Muscle layer of duodenum (tissue), 2 donors: ENCODE data around the gene TSPO.
A peak's percentile ranks its signal among the peaks of the same experiment; 100 is the strongest.

Experiments
- H3K27ac ChIP-seq: one replicate; pipeline ENCODE4 v1.7.0; 2013; ENCODE audit warnings: mild to moderate bottlenecking, low read length
- H3K27me3 ChIP-seq: one replicate; pipeline ENCODE4 v1.7.0; 2013; ENCODE audit warnings: low read depth, mild to moderate bottlenecking, control low read depth, low read length
- H3K36me3 ChIP-seq, 2 donors: one replicate each; pipeline ENCODE4 v1.7.0; 2013; ENCODE audit warnings: low read length in 2 of 2, control low read depth in 1 of 2, mild to moderate bottlenecking in 1 of 2; ENCODE audit not compliant: insufficient read depth in 2 of 2, control insufficient read depth in 1 of 2
- H3K4me1 ChIP-seq, 2 donors: one replicate each; pipeline ENCODE4 v1.7.0; 2013; ENCODE audit warnings: low read length in 2 of 2, mild to moderate bottlenecking in 2 of 2, control low read depth in 1 of 2, moderate library complexity in 1 of 2; ENCODE audit not compliant: insufficient read depth in 2 of 2, control insufficient read depth in 1 of 2
- H3K4me3 ChIP-seq, 2 donors: one replicate each; pipeline ENCODE4 v1.7.0; 2013; ENCODE audit warnings: low read length in 2 of 2, low read depth in 1 of 2, mild to moderate bottlenecking in 1 of 2
- H3K9me3 ChIP-seq, 2 donors: one replicate each; pipeline ENCODE4 v1.7.0; 2013; ENCODE audit warnings: low read length in 2 of 2, control low read depth in 1 of 2, mild to moderate bottlenecking in 1 of 2; ENCODE audit not compliant: control insufficient read depth in 1 of 2
- donor health status: healthy.

TSPO gene

DNA sequence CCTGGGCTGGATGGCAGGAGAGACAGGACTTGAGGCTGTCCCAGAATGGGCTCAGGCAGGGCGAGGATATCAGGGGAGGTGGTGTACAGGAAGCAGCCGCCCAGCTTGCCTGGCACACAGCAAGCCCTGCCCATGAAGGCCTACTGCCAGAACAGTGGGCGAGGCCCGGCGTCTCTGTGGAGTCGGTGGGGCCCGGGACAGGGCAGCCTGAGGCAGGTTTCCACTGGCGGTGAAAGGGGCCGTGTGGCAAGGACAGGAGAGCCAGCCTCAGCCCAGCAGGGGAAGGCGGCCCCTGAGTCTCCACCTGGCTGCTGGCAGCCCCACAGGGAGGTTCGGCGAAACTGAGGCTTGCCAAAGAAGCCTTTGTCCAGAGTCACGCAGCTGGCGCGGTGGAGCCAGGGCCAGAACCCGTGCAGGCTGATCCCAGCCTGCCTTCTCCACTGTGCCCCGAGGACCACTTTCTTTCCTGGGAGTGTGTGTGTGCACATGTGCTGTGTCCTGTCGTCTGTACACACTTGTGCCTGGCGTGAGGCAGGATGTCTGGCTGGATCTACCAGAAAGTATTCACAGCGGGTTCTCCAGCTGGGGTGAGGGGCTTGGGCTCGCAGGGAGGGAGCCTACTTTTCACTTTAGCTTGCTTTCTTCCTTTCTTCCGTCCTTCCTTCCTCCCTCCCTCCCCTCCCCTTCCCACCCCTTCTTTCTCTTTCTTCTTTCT lies 1.2 kb downstream of the TSPO start:
- Histone ChIP-seq H3K4me3 (peak overlapping the region; percentile 74 to 86), H3K9me3 (no peaks in the 10 kb centered on the region), H3K27ac (peak overlapping the region; percentile 72), H3K4me1 (peaks cover 0 to 19% of the 10 kb centered on the region in 2 donors), H3K27me3 (no peaks in the 10 kb centered on the region), H3K36me3 (no peaks in the 10 kb centered on the region)

DNA sequence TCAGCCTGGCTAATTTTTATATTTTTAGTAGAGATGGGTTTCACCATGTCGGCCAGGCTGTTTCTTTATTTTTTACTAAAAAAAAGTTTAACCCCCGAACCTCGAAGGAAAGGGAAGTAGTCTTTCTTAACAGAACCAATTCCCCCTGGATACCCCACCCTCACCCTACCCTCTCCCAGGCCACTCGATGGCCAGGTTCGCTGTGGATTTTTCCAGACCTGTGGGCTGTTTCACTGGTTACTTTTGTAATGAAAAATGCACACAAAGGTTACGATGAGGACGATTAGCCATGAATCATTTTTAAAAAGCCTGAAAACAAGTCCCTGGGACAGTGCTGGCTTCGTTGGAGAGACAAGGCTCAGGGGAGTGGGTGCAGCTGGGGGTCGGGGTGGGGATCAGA lies 2.5 kb downstream of the TSPO start:
- Histone ChIP-seq H3K36me3 (no peaks in the 10 kb centered on the region), H3K27me3 (no peaks in the 10 kb centered on the region), H3K4me3 (no peak overlapping the region), H3K27ac (no peak overlapping the region), H3K4me1 (peaks cover 0 to 19% of the 10 kb centered on the region in 2 donors), H3K9me3 (no peaks in the 10 kb centered on the region)

DNA sequence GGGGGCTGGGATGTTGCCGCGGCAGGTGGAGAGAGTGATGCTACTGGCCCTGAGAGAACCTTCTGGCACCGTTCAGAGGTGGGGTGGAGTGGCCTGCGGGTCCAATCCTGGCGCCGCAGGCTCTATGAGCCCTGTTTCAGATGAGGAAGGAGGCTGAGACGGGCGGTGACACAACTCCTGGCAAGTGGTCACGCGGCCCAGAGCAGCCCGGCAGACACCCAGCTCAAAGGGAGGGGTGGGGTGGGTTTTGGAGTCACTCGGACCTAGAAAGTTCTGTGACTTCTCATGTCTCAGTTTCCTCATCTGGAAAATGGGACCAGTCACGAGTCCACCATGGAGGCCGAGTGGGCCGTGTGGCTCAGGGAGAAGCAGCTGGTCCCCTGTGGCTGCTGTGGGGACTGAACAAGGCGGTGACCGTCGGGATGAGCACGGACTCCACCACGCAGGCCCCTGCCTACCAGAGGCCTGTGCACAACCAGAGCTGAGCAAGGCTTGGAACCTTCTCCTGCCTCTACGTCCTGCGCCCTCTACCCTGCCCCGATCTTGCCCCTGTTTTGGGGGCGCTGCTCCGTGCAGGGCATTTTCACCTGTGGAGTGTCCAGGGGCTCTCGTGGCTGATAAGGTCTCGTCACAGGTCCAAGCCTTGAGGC lies 3.7 kb downstream of the TSPO start:
- H3K9me3 ChIP-seq, result no peaks in the 10 kb centered on the region
- H3K36me3 ChIP-seq, result no peaks in the 10 kb centered on the region
- no peak overlapping the region for H3K4me3 ChIP-seq
- H3K4me1 ChIP-seq, result peaks cover 0 to 19% of the 10 kb centered on the region in 2 donors
- H3K27ac ChIP-seq, result no peak overlapping the region
- no peaks in the 10 kb centered on the region for H3K27me3 ChIP-seq

DNA sequence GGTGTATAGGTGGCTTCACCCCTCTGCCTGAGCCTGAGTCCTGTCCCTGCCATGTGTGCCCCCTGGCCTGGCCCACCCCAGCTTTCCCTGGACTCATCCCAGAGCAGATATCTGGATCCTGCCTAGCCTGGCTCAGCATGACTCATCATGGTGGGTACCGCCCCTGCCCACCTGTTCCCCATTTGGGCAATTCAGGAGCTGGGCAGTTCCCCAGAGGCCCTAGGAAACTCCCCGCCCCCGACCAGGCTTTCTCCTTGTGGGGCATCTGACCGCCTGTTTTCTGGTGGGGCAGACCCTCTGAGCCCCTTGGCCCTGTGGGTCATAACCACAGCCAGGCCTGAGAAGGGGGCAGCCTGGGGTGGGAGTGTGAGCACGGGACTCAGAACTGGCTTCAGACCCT lies 4.4 kb downstream of the TSPO start:
- H3K4me1 ChIP-seq, result peaks cover 0 to 16% of the 10 kb centered on the region in 2 donors
- no peak overlapping the region for H3K4me3 ChIP-seq
- no peak overlapping the region for H3K27ac ChIP-seq
- no peaks in the 10 kb centered on the region for H3K27me3 ChIP-seq
- H3K36me3 ChIP-seq, result peaks cover 0 to 2% of the 10 kb centered on the region in 2 donors
- no peaks in the 10 kb centered on the region for H3K9me3 ChIP-seq

DNA sequence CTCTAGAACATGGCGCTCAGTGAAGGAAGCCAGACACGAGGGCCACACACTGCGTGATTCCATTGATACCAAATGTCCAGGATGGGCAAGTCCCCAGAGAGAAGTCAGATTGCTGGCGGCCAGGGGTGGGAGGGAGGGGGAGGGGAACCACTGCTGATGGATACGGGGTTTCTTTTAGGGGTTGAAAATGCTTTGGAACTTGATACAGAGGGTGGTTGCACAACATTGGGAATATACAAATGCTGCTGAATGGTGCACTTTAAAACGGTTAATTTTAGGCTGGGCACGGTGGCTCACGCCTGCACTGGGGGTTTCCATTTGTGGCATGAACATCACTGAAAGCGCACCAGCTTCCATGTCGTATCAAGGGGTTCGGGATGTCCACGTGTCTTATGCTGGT lies 5.1 kb downstream of the TSPO start:
- peaks cover 0 to 16% of the 10 kb centered on the region in 2 donors for H3K4me1 ChIP-seq
- peaks cover 0 to 7% of the 10 kb centered on the region in 2 donors for H3K36me3 ChIP-seq
- H3K9me3 ChIP-seq, result no peaks in the 10 kb centered on the region
- no peaks in the 10 kb centered on the region for H3K27me3 ChIP-seq
- H3K4me3 ChIP-seq, result no peak overlapping the region
- H3K27ac ChIP-seq, result no peak overlapping the region

DNA sequence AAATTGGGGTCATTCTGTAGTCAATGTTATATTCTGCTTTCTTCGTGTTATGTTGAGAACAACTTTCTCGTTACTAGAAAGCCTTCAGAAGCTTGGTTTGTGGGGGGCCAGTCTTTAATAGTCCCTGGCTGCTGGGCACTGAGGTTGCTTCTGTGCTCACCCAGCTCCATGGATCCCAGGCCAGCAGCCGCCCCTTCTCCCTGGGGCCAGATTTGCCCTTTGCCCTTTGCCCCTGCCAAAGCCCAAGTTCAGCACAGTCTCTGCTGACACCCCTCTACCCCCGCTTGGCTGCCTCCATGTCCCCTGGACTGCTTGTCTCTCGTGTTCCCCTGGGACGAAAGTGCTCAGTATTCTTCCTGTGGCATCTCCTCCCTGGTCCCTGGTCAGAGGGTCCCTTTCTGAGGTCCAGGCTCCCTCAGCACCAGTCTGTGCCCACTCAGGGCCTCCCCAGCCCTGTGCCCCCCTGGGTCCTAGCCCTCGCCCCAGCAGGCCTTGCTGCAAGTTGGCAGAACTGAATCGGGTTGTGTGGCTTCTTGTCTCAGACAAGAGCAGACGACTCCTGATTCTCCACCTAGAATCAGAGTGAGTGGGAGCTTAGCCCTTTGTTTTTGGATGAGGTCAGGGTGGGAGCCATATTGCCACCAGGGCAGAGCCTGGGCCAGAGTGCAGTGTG lies 6.7 kb downstream of the TSPO start:
- H3K4me3 ChIP-seq, result no peak overlapping the region
- no peak overlapping the region for H3K27ac ChIP-seq
- no peaks in the 10 kb centered on the region for H3K27me3 ChIP-seq
- H3K9me3 ChIP-seq, result no peaks in the 10 kb centered on the region
- H3K36me3 ChIP-seq, result peaks cover 0 to 16% of the 10 kb centered on the region in 2 donors
- peaks cover 0 to 9% of the 10 kb centered on the region in 2 donors for H3K4me1 ChIP-seq

DNA sequence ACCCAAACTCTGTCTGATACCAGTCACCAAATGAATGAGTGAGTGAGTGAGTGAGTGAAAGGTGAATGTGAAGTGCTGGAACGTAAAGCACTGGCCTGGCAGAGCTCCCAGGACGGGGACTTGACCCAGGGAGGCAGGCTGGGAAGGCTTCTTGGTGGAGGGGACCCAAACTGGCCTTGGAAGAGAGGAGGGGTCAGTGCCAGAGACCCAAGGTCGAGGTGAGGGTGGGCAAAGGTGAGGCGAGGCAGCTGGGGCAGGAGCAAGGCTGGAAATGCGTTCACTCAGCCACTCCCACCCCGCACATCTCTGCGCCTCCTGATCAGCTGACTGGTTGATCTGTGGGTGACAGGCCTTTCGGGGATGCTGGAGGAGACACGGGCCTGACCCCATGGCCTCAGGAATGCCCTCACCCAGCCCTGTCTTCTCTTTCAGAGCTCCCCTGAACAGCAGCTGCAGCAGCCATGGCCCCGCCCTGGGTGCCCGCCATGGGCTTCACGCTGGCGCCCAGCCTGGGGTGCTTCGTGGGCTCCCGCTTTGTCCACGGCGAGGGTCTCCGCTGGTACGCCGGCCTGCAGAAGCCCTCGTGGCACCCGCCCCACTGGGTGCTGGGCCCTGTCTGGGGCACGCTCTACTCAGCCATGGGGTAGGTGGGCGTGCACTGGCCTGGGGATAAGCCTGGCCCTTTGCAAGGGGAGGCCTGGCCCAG lies 7.6 kb downstream of the TSPO start:
- Histone ChIP-seq H3K27ac (no peak overlapping the region), H3K4me1 (peaks cover 0 to 12% of the 10 kb centered on the region in 2 donors)

DNA sequence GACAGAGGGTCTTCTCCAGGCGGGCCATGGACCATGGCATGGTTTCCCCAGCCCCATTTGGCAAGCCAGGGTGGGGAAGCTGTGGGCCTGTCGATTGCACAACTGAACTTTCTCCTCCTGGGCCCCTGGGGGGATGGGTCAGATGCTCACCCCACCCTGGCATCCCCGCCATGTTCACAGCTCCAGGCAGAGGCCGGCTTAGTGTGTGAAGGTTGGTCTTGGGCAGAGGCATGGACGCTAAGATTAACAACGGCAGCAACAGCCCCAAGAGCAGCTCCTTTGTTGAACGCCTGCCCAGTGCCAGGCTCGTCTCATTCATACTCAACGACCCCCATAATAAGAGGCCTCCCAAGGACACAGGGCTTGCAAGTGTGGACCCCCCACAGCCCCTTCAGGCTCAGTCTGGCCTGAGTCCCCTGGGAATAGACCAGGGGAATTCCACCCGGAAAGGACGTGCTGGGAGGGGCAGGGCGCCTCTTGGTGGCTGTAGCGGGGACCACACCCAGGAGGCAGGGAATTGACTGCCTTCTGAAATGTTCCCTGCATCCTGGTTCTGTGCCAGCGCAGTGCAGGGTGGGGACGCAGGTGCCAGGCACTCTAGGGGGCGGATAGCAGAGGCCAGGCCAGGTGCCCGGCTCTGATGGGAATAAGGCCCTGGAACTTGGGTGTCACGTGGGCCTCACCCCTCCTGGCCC lies 8.3 kb downstream of the TSPO start:
- Histone ChIP-seq H3K9me3 (no peaks in the 10 kb centered on the region), H3K4me3 (no peak overlapping the region), H3K27me3 (no peaks in the 10 kb centered on the region), H3K36me3 (peaks cover 0 to 16% of the 10 kb centered on the region in 2 donors), H3K27ac (no peak overlapping the region), H3K4me1 (peaks cover 0 to 12% of the 10 kb centered on the region in 2 donors)

More for the DNA sequence above, 7.6 kb downstream of the TSPO start:
- peaks cover 0 to 16% of the 10 kb centered on the region in 2 donors for H3K36me3 ChIP-seq
- H3K4me3 ChIP-seq, result no peak overlapping the region
- no peaks in the 10 kb centered on the region for H3K27me3 ChIP-seq
- no peaks in the 10 kb centered on the region for H3K9me3 ChIP-seq

DNA sequence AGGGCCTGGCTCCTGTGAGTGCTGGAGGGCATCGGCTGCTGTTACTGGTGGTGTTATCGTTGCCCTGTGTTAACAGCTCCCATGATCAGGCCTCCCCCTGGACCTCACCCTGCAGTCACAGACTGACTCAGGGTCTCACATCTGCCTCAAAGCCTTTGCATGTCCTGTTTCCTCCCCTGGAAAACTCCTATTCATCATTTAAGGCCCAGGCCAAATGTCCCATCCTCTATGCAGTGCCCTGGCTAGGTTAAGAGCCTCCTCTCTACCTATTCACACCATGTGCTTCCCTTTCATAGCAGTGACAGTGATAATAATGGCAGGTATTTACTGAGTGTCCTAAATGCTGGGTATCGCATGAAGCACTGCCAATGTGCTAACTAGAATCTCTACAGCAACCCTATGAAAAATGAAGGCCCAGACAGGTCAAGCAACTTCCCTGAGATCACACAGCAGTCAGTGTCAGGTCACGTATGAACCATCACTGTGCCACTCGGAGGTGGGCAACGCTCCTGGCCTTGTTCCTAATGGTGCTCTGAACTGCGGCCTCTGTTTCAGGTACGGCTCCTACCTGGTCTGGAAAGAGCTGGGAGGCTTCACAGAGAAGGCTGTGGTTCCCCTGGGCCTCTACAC lies 9.3 kb downstream of the TSPO start:
- Histone ChIP-seq H3K27me3 (no peaks in the 10 kb centered on the region), H3K27ac (no peak overlapping the region), H3K9me3 (no peaks in the 10 kb centered on the region), H3K4me3 (no peak overlapping the region), H3K36me3 (peaks cover 0 to 16% of the 10 kb centered on the region in 2 donors), H3K4me1 (peaks cover 0 to 10% of the 10 kb centered on the region in 2 donors)

DNA sequence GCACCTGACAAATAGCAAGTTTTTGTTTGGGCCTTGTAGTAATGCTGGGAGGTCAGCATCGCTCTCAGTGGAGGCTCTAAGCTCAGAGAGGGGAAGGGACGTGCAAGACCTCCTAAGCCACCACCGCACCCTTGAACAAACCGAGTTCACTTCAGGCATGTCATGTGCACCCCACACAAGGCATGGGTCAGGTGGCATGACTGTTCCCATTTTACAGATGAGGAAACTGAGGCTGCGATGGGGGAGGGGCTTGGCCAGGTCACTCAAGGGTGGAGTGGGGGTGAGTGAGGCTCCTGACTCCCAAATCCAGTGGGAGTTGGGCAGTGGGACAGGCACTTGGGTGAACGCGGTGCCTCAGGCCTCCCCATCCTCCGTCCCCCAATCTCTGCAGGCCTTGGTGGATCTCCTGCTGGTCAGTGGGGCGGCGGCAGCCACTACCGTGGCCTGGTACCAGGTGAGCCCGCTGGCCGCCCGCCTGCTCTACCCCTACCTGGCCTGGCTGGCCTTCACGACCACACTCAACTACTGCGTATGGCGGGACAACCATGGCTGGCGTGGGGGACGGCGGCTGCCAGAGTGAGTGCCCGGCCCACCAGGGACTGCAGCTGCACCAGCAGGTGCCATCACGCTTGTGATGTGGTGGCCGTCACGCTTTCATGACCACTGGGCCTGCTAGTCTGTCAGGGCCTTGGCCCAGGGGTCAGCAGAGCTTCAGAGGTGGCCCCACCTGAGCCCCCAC lies 11.2 kb downstream of the TSPO start:
- H3K27me3 ChIP-seq, result no peaks in the 10 kb centered on the region
- no peak overlapping the region for H3K27ac ChIP-seq
- peaks cover under 1 to 25% of the 10 kb centered on the region in 2 donors for H3K36me3 ChIP-seq
- H3K9me3 ChIP-seq, result no peaks in the 10 kb centered on the region
- H3K4me3 ChIP-seq, result no peak overlapping the region
- peaks cover 0 to 10% of the 10 kb centered on the region in 2 donors for H3K4me1 ChIP-seq
